Stimulated activated CD4-positive, alpha-beta T cell treated with anti-CD3 and anti-CD28 coated beads, Interleukin-2, amount 100 ng/mL, for 48 hours (primary cell): Measurements from ENCODE around the gene UXS1.

ENCODE experiments used
- DNase-seq, 2 donors: peaks; one replicate each; pipeline ENCODE4 v3.0.0-alpha.2; 2020

UXS1 gene

GRCh38 chr2:106187273-106187891 lies 6.7 kb downstream of the UXS1 start:
- no peak for DNase-seq

GRCh38 chr2:106185475-106186184 lies 8.5 kb downstream of the UXS1 start:
- no peak for DNase-seq

- DNase-seq: no peak
Observed at GRCh38 chr2:106184857-106185256, 9.2 kb downstream of the UXS1 start.

- DNase-seq: no peak
Observed at GRCh38 chr2:106184394-106184793, 9.7 kb downstream of the UXS1 start.

GRCh38 chr2:106183101-106183696 lies 10.9 kb downstream of the UXS1 start:
- DNase-seq: no peak

- DNase-seq: no peak
Observed at GRCh38 chr2:106181064-106181463, 13.0 kb downstream of the UXS1 start.

- no peak for DNase-seq
Observed at GRCh38 chr2:106180602-106181001, 13.5 kb downstream of the UXS1 start.

GRCh38 chr2:106178716-106179115 lies 15.4 kb downstream of the UXS1 start:
- DNase-seq: no peak

- DNase-seq: no peak
Observed at GRCh38 chr2:106177581-106177980, 16.5 kb downstream of the UXS1 start.

- no peak for DNase-seq
Observed at GRCh38 chr2:106176446-106177099, 17.5 kb downstream of the UXS1 start.

- no peak for DNase-seq
Observed at GRCh38 chr2:106175086-106175850, 18.8 kb downstream of the UXS1 start.

GRCh38 chr2:106174056-106174455 lies 20.0 kb downstream of the UXS1 start:
- DNase-seq: no peak

GRCh38 chr2:106172649-106173048 lies 21.5 kb downstream of the UXS1 start:
- no peak for DNase-seq

GRCh38 chr2:106168657-106169056 lies 25.4 kb downstream of the UXS1 start:
- DNase-seq: no peak

- DNase-seq: no peak
Observed at GRCh38 chr2:106167067-106167466, 27.0 kb downstream of the UXS1 start.

GRCh38 chr2:106165561-106165960 lies 28.5 kb downstream of the UXS1 start:
- no peak for DNase-seq

- DNase-seq: no peak
Observed at GRCh38 chr2:106165029-106165428, 29.1 kb downstream of the UXS1 start.

- no peak for DNase-seq
Observed at GRCh38 chr2:106163948-106164545, 30.1 kb downstream of the UXS1 start.

- DNase-seq: no peak
Observed at GRCh38 chr2:106161938-106162820, 31.9 kb downstream of the UXS1 start.

- DNase-seq: no peak
Observed at GRCh38 chr2:106161341-106161740, 32.8 kb downstream of the UXS1 start.

GRCh38 chr2:106160786-106161261 lies 33.3 kb downstream of the UXS1 start:
- no peak for DNase-seq
